GM12878 (cell line): Measurements from ENCODE around the gene PCBD1. TPM values are rescaled to one million over a fixed set of nuclear protein-coding genes. Genes with fewer than 3 reads are reported as not detected.
A peak's percentile ranks its signal among the peaks of the same experiment; 100 is the strongest.

Experiments used
- ASH2L ChIP-seq: fragments of 300-600, 200-600 bp; sonication (generic); IDR thresholded peaks from 2 replicates; pipeline ENCODE4 v1.6.1; 2017; ENCODE audit warnings: low read depth, mild to moderate bottlenecking, borderline replicate concordance
- BHLHE40 ChIP-seq, 2 experiments: fragments of 450-650 bp in 1 of 2; IDR thresholded peaks; 2 replicates each; pipeline ENCODE4 v1.6.1; 2011 to 2017; ENCODE audit warnings: low read depth in 2 of 2, borderline replicate concordance in 1 of 2, improper control_type of control experiment in 1 of 2, low read length in 1 of 2, mild to moderate bottlenecking in 1 of 2
- CEBPB ChIP-seq, 2 experiments: fragments of 150-350 bp in 1 of 2; IDR thresholded peaks; 2 replicates each; pipeline ENCODE4 v1.6.1; 2012 to 2014; ENCODE audit warnings: low read depth in 2 of 2, low read length in 2 of 2, borderline replicate concordance in 1 of 2, inconsistent platforms in 1 of 2
- CREB1 ChIP-seq: IDR thresholded peaks from 2 replicates; pipeline ENCODE4 v1.6.1; 2012; ENCODE audit warnings: low read depth, mild to moderate bottlenecking, inconsistent platforms
- DPF2 ChIP-seq: fragments of 450-650 bp; IDR thresholded peaks from 2 replicates; pipeline ENCODE4 v1.6.1; 2017; ENCODE audit warnings: mild to moderate bottlenecking
- MEF2B ChIP-seq: fragments of 450-650 bp; IDR thresholded peaks from 2 replicates; pipeline ENCODE4 v1.6.1; 2018; ENCODE audit warnings: mild to moderate bottlenecking, moderate library complexity; ENCODE audit not compliant: partially characterized antibody, poor library complexity, severe bottlenecking
- MTA2 ChIP-seq: fragments of 450-650 bp; IDR thresholded peaks from 2 replicates; pipeline ENCODE4 v1.6.1; 2016; ENCODE audit warnings: low read depth, mild to moderate bottlenecking, moderate library complexity
- NRF1 ChIP-seq: conservative IDR thresholded peaks from 2 replicates; pipeline ENCODE4 v1.6.1; 2011; ENCODE audit warnings: mild to moderate bottlenecking, low read depth, low read length, improper control_type of control experiment
- POU2F2 ChIP-seq: IDR thresholded peaks from 3 replicates; pipeline ENCODE4 v1.6.1; 2011; ENCODE audit warnings: low read depth, mild to moderate bottlenecking, low read length, borderline replicate concordance
- RELA ChIP-seq: fragments of 450-650 bp; IDR thresholded peaks from 2 replicates; pipeline ENCODE4 v1.8.0; 2014; ENCODE audit warnings: borderline replicate concordance; ENCODE audit not compliant: partially characterized antibody
- STAT3 ChIP-seq: IDR thresholded peaks from 2 replicates; pipeline ENCODE4 v1.6.1; 2011; ENCODE audit warnings: low read depth, low read length, improper control_type of control experiment
- SUZ12 ChIP-seq: fragments of 200-600 bp; sonication (generic); IDR thresholded peaks from one replicate; pipeline ENCODE4 v1.6.1; 2018; ENCODE audit warnings: antibody characterized with exemption, mild to moderate bottlenecking; ENCODE audit not compliant: unreplicated experiment
- ZNF217 ChIP-seq: fragments of 450-650 bp; IDR thresholded peaks from 2 replicates; pipeline ENCODE4 v1.6.1; 2017; ENCODE audit warnings: antibody characterized with exemption, mild to moderate bottlenecking
- ZNF24 ChIP-seq: fragments of 450-650 bp; IDR thresholded peaks from 2 replicates; pipeline ENCODE4 v1.6.1; 2017; ENCODE audit warnings: antibody characterized with exemption, mild to moderate bottlenecking
- ZZZ3 ChIP-seq: IDR thresholded peaks from 2 replicates; pipeline ENCODE4 v1.6.1; 2011; ENCODE audit warnings: low read depth; ENCODE audit not compliant: control insufficient read depth, insufficient read length
- polyA plus RNA-seq, 11 experiments: library from polyadenylated mRNA; depleted of rRNA in 4 of 11; unstranded in 6 of 11; stranded (reverse) in 5 of 11; fragments of >200 nt; fragmentation: Nextera tagmentation in 4 of 11; fragmentation: Illumina TruSeq in 1 of 11; extraction: Ambion mirVana in 4 of 11; extraction: Trizol in 1 of 11; gene quantifications; 1 replicate in 1 of 11; 2 replicates in 10 of 11; pipeline versions ENCODE4 v1.2.1 to v1.2.3, GENCODE V29; 2011 to 2016; ENCODE audit warnings: inconsistent platforms in 2 of 11, missing spikeins in 2 of 11, low read depth in 1 of 11
- total RNA-seq, 4 experiments: library from RNA; depleted of rRNA in 3 of 4; stranded (reverse); fragments of >200 nt in 3 of 4; fragmentation: Illumina TruSeq in 1 of 4; extraction: Trizol in 1 of 4; gene quantifications; 2 replicates each; pipeline versions ENCODE4 v1.2.1 to v1.2.3, GENCODE V29; 2013 to 2021
- TF ChIP-seq, protein P1 (sequence below): fragments of 150-350 bp; IDR thresholded peaks from 2 replicates; pipeline ENCODE4 v1.6.1; 2014; ENCODE audit warnings: mild to moderate bottlenecking, low read depth, low read length
- TF ChIP-seq, protein P2 (sequence below): fragments of 450-650 bp; formaldehyde crosslinking; IDR thresholded peaks from 2 replicates; pipeline ENCODE4 v1.4.0; 2022; ENCODE audit warnings: mild to moderate bottlenecking, moderate library complexity
- TF ChIP-seq, protein P3 (sequence below): IDR thresholded peaks from 2 replicates; pipeline ENCODE4 v1.6.1; 2011; ENCODE audit warnings: mild to moderate bottlenecking, low read depth, low read length, moderate library complexity; ENCODE audit not compliant: insufficient replicate concordance
- TF ChIP-seq, protein P4 (sequence below): fragments of 150-350 bp; IDR thresholded peaks from 2 replicates; pipeline ENCODE4 v1.6.1; 2016; ENCODE audit warnings: low read depth, low read length

The PCBD1 gene
- total and polyA plus RNA-seq, 10 of the 15 experiments (the other 5 are each of a cell fraction or from before 2014, with no cell fraction given), result 5.6 to 66.8 (median 34.2) TPM

DNA sequence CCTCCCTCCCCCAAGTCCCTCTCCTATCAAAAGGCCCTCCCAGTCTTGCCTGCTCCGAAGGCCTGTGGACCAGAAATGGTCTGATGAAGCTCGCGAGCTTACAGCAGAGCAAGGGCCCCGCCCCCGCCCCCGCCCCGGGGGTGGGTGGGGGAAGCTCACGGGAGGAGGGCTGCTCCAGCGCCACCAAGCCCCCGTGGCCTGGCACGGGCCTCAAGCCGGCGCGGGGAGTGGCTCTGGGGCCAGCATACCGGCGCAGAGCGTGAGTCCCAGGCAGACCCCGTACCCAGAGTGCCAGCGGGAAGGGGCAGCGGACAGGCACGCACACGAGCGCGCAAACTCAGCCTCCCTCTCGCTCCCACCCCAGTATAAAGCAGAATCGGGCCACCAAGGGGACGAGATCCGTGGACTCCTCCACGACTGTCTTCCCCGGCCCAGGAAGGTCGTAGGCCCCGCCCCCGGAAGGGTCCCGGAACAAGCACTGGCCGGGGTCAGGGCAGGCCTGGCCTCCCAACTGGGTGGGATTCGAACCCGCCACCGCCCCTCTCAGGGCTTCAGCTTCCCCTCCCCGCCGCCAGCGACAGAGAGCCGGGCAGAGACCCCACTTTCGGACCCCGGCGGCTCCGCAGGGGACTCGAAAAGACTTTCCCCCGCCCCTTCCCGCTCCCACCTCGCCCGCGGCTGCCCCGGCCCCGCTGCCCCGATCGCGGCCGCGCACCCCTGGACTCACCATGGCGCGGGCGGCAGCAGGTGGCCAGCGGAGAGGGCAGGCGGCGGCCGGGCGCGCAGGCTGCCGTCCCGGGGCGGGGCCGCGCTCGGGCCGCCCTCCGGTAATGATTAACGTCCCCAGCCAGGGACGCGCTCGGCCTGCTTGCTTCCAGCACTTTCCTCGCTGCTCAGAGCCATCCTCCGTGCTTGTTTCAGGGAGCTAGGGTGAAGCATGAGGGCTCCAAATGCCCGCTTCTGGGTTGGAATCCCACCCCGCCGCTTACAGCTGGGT lies at the start of gene PCBD1 (continued):
- TF ChIP-seq, protein P1, sequence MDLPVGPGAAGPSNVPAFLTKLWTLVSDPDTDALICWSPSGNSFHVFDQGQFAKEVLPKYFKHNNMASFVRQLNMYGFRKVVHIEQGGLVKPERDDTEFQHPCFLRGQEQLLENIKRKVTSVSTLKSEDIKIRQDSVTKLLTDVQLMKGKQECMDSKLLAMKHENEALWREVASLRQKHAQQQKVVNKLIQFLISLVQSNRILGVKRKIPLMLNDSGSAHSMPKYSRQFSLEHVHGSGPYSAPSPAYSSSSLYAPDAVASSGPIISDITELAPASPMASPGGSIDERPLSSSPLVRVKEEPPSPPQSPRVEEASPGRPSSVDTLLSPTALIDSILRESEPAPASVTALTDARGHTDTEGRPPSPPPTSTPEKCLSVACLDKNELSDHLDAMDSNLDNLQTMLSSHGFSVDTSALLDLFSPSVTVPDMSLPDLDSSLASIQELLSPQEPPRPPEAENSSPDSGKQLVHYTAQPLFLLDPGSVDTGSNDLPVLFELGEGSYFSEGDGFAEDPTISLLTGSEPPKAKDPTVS, result no peak
- TF ChIP-seq ZNF217 (no peak), CREB1 (no peak), STAT3 (no peak), NRF1 (no peak), ZNF24 (no peak), ASH2L (no peak), CEBPB (IDR thresholded peaks at IDR 0.05; ENCODE audit: borderline replicate concordance in 1 of 2, low read depth in 2 of 2, low read length in 2 of 2) (no peak), MTA2 (no peak), MEF2B (no peak), RELA (no peak), DPF2 (peak; percentile 49), SUZ12 (no peak), ZZZ3 (no peak), BHLHE40 (IDR thresholded peaks at IDR 0.05; ENCODE audit: borderline replicate concordance in 1 of 2, low read depth in 2 of 2, low read length in 1 of 2) (peak; percentile 41 to 85; a peak in 3 of 4 replicates), POU2F2 (no peak; the same call in 2 of the 3 replicates)
- TF ChIP-seq, protein P2, sequence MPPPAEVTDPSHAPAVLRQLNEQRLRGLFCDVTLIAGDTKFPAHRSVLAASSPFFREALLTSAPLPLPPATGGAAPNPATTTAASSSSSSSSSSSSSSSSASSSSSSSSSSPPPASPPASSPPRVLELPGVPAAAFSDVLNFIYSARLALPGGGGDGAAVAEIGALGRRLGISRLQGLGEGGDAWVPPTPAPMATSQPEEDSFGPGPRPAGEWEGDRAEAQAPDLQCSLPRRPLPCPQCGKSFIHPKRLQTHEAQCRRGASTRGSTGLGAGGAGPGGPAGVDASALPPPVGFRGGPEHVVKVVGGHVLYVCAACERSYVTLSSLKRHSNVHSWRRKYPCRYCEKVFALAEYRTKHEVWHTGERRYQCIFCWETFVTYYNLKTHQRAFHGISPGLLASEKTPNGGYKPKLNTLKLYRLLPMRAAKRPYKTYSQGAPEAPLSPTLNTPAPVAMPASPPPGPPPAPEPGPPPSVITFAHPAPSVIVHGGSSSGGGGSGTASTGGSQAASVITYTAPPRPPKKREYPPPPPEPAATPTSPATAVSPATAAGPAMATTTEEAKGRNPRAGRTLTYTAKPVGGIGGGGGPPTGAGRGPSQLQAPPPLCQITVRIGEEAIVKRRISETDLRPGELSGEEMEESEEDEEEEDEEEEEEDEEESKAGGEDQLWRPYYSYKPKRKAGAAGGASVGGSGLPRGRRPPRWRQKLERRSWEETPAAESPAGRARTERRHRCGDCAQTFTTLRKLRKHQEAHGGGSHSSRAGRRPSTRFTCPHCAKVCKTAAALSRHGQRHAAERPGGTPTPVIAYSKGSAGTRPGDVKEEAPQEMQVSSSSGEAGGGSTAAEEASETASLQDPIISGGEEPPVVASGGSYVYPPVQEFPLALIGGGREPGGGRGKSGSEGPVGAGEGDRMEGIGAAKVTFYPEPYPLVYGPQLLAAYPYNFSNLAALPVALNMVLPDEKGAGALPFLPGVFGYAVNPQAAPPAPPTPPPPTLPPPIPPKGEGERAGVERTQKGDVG, result no peak
- TF ChIP-seq, protein P3, sequence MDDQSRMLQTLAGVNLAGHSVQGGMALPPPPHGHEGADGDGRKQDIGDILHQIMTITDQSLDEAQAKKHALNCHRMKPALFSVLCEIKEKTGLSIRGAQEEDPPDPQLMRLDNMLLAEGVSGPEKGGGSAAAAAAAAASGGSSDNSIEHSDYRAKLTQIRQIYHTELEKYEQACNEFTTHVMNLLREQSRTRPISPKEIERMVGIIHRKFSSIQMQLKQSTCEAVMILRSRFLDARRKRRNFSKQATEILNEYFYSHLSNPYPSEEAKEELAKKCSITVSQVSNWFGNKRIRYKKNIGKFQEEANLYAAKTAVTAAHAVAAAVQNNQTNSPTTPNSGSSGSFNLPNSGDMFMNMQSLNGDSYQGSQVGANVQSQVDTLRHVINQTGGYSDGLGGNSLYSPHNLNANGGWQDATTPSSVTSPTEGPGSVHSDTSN, result no peak
- TF ChIP-seq, protein P4, sequence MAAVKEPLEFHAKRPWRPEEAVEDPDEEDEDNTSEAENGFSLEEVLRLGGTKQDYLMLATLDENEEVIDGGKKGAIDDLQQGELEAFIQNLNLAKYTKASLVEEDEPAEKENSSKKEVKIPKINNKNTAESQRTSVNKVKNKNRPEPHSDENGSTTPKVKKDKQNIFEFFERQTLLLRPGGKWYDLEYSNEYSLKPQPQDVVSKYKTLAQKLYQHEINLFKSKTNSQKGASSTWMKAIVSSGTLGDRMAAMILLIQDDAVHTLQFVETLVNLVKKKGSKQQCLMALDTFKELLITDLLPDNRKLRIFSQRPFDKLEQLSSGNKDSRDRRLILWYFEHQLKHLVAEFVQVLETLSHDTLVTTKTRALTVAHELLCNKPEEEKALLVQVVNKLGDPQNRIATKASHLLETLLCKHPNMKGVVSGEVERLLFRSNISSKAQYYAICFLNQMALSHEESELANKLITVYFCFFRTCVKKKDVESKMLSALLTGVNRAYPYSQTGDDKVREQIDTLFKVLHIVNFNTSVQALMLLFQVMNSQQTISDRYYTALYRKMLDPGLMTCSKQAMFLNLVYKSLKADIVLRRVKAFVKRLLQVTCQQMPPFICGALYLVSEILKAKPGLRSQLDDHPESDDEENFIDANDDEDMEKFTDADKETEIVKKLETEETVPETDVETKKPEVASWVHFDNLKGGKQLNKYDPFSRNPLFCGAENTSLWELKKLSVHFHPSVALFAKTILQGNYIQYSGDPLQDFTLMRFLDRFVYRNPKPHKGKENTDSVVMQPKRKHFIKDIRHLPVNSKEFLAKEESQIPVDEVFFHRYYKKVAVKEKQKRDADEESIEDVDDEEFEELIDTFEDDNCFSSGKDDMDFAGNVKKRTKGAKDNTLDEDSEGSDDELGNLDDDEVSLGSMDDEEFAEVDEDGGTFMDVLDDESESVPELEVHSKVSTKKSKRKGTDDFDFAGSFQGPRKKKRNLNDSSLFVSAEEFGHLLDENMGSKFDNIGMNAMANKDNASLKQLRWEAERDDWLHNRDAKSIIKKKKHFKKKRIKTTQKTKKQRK, result no peak
